C4-2B (cell line): Measurements from ENCODE around the gene SSH2.

ENCODE experiments used
- CTCF ChIP-seq: fragments of 450-650 bp; conservative IDR thresholded peaks from 2 replicates; pipeline ENCODE4 v1.5.1; 2017; ENCODE audit warnings: mild to moderate bottlenecking
- ZFX ChIP-seq: fragments of 450-650 bp; IDR thresholded peaks from 2 replicates; pipeline ENCODE4 v1.6.1; 2017

- TF ChIP-seq CTCF, result no peak
- TF ChIP-seq ZFX, result no peak
Measured at GRCh38 chr17:29924786-29925185, 5.2 kb downstream of the SSH2 start.
